Choroid plexus epithelial cell (primary cell): Measurements from ENCODE around the gene FAM234A.
"Not testable (repeated sequence)": the region's sequence is repeated elsewhere in the genome, so short reads cannot be mapped to it uniquely, and the experiment has no call there.

Source experiments
- DNase-seq: peaks from one replicate; pipeline ENCODE4 v3.0.0-alpha.2; 2010; ENCODE audit warnings: low read depth
- H3K4me3 ChIP-seq: 2 replicates; pipeline ENCODE4 v1.5.1; 2011; ENCODE audit warnings: low read depth, mild to moderate bottlenecking, control low read depth, low read length, moderate library complexity
- TF ChIP-seq, protein P1 (sequence below): conservative IDR thresholded peaks from 2 replicates; pipeline ENCODE4 v1.5.1; 2011; ENCODE audit warnings: low read depth, mild to moderate bottlenecking, control low read depth, inconsistent platforms, low read length, moderate library complexity

FAM234A gene

DNA sequence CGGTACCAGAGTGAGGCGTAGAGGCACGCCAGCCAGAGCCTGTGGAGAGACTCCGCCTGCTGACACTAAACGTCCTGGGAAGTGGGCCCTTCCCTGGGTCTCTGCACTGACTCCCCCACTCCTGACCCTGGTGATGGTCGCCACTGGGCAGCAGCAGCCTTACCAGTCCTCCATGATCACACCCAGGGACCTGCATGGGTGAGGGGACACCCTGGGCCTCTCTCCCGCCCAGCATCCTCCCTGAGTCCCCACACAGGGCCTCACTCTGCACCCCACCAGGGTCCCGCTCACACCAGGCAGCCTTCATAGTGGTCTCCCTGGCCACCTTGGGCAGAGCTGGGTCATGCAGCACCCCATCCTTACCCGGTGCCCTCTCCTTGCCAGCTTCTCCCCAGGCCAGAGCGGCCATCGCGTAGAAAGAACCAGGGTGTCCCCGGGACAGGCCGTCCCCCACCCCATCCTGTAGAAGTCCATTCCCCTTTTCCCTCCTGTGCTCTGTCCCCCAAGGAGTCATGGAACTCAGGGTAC, 30.4 kb downstream of the FAM234A start:
- TF ChIP-seq, protein P1, sequence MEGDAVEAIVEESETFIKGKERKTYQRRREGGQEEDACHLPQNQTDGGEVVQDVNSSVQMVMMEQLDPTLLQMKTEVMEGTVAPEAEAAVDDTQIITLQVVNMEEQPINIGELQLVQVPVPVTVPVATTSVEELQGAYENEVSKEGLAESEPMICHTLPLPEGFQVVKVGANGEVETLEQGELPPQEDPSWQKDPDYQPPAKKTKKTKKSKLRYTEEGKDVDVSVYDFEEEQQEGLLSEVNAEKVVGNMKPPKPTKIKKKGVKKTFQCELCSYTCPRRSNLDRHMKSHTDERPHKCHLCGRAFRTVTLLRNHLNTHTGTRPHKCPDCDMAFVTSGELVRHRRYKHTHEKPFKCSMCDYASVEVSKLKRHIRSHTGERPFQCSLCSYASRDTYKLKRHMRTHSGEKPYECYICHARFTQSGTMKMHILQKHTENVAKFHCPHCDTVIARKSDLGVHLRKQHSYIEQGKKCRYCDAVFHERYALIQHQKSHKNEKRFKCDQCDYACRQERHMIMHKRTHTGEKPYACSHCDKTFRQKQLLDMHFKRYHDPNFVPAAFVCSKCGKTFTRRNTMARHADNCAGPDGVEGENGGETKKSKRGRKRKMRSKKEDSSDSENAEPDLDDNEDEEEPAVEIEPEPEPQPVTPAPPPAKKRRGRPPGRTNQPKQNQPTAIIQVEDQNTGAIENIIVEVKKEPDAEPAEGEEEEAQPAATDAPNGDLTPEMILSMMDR = no peak
- H3K4me3 ChIP-seq = no peak overlapping the region

DNA sequence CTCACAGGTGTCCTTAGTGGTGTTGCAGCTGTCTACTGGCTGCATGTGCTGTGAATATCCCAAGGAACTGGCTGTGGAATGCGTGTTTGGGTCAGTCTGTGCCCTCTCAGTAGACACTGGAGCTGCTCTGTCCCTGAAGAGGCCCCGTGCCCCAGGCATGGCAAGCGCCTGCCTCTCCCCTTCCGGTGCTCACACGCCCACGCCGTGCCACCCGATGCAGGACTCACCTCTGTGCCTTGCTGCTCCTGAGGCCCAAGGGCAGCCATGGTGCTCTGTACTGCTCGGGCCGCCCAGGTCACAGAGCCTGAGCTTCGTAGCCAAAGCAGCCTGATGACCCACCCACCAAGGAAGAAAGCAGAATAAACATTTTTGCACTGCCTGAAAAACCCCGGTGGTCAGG, 31.1 kb downstream of the FAM234A start:
- H3K4me3 ChIP-seq = no peak overlapping the region
- TF ChIP-seq, protein P1 = no peak
- no peak for DNase-seq

More for the DNA sequence above, 30.4 kb downstream of the FAM234A start:
- DNase-seq = no peak

DNA sequence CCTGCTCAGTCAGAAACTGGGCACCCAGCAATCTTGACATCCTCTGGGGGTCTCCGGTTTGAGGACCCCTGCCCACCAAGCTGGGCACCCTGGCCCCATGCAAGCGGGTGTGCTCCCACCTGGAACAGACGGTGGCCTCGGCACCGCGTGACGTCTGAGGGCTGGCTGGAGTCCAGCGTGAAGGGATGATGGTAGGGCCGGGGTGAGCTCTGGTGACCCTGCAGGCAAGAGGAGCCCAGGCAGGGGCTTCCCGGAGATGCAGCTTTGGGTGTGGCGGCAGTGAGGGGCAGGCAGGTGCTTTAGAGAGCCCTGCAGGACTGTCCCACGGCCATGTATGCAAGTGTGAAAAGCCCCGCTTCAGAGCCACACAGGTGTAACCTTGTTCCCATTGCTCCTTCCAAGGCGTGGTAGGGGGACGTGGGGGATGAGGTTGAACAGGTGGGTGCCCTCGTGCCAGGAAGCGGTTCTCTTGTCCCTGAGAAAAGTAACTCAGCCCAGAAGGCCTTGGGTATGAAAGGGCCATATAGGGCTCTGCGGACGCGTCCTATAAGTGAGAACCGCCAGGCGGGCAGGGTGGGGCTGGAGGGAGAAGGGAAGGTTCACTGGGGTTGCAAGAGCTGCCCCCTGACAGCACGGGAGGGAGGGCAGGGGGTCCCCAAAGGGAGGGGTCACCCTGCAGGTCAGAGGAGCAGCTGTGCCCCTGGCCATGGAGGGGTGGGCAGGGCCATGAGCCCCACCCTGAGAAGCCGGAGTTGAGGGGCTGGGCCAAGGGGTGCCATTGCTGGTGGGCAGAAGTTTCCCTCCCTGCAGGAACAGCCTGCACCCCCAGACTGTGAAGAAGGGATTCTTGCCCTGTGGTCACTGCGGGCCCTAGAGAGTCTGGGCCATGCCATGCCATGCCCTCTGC, 31.9 kb downstream of the FAM234A start:
- no peak for DNase-seq
- H3K4me3 ChIP-seq = no peak overlapping the region

DNA sequence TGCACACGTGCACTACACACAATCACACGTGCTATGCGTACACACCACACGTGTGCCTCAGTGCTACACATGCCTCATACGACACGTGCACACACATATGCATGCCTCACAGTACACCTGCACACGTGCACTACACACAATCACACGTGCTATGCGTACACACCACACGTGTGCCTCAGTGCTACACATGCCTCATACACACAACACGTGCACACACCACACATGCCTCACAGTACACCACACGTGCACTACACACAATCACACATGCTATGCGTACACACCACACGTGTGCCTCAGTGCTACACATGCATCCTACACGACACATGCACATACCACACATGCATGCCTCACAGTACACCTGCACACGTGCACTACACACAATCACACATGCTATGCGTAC, 32.9 kb downstream of the FAM234A start:
- not testable (repeated sequence) for H3K4me3 ChIP-seq, DNase-seq

More for the DNA sequence above, 31.9 kb downstream of the FAM234A start:
- TF ChIP-seq, protein P1 = no peak

DNA sequence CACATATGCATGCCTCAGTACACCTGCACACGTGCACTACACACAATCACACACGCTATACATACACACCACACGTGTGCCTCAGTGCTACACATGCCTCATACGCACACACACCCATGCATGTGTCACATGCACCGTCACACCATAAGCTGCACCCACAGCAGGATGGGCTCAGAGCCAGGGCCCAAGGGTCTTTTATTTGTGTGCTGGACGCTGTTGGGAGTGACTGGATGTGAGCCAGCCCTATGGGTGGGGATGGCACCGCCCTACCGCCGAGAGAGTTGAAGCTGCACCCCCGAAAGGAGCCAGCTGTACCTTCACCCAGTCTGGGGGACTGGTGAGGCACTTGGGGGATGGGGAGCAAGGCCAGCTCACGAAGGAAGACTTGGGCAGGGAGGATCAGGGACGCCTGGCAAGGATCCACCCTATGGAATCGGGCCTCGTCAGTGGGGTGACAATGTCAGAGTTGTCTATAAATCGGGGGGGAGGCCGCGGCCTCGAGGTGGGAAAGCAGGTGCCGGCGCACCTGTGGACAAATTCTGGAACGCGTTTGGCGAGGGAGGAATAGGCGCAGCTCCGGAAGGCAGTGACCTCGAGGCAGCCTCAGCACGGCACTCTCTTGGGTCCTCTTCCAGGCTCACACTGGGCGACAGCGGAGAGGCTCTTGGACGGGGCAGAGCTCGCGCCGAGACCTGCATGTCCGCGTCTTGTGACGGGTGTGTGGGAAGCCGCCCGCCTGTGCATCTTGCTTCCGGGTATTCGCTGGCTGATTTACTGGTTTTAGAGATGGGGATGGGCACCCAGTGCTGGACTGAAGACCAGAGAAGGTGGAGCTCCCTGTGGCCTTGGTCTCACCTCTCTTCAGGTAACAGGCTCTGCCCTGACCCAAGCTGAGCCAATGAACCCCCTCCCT, 33.8 kb downstream of the FAM234A start:
- DNase-seq = no peak
- H3K4me3 ChIP-seq = no peak overlapping the region
- TF ChIP-seq, protein P1 = no peak

DNA sequence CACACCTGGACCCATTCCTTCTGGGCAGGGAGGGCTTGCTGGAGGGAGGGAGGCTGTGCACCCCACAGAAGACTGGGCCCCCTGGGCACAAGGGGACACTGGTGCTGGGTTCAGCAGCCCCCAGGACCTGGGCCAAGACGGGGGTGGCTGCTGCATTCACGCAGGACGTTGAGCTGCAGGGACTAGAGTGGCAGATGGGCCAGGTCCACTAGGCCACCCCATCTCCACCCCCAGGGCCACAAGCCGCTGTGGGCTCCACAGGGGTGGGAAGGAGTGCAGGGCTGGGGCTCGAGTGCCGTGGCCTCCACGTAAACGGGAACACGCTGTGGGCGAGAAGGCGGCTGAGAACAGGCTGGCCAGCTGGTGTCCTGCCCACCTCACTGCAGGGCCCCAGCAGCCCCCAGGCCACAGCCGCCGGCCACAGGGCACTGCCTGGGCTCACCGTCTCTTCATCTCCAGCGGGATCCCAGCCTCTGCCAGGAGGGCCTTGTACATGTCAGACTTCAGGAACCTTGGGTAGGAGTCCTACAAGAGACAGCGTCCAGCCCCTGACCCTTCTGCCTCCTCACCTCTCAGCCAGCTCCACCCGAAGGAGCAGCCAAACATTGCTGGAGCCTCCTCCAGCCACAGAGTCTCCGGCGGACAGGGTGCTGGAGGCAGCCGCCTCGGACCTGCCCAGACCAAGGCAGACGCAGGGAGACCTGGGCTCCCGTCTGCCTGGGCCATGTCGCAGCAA, 34.6 kb downstream of the FAM234A start:
- no peak for DNase-seq
- TF ChIP-seq, protein P1 = no peak
- H3K4me3 ChIP-seq = no peak overlapping the region
